COLO668 (cell line): ENCODE measurements around the gene ADARB2.
A peak's percentile ranks its signal among the peaks of the same experiment; 100 is the strongest.
"Not testable (repeated sequence)": the region's sequence is repeated elsewhere in the genome, so short reads cannot be mapped to it uniquely, and the experiment has no call there.

Source experiments
- DNase-seq: peaks from one replicate; lab custom pipeline; 2025; ENCODE audit not compliant: unreplicated experiment; lab: John Stamatoyannopoulos, UW

Gene ADARB2

GRCh38 chr10:1335642-1336041, 401.7 kb downstream of the ADARB2 start:
- DNase-seq, result no peak

GRCh38 chr10:1333981-1334380, 403.3 kb downstream of the ADARB2 start:
- DNase-seq, result no peak

- DNase-seq, result no peak
Observed at GRCh38 chr10:1331560-1331959, 405.8 kb downstream of the ADARB2 start.

- no peak for DNase-seq
Observed at GRCh38 chr10:1329622-1330021, 407.7 kb downstream of the ADARB2 start.

- DNase-seq, result no peak
Observed at GRCh38 chr10:1328981-1329614, 408.2 kb downstream of the ADARB2 start.

- DNase-seq, result no peak
Observed at GRCh38 chr10:1328161-1328823, 409.0 kb downstream of the ADARB2 start.

GRCh38 chr10:1327759-1328158, 409.6 kb downstream of the ADARB2 start:
- DNase-seq, result no peak

GRCh38 chr10:1326514-1326913, 410.8 kb downstream of the ADARB2 start:
- not testable (repeated sequence) for DNase-seq

- DNase-seq, result no peak
Observed at GRCh38 chr10:1324903-1325302, 412.4 kb downstream of the ADARB2 start.

GRCh38 chr10:1323951-1324350, 413.4 kb downstream of the ADARB2 start:
- DNase-seq, result no peak

GRCh38 chr10:1320739-1321320, 416.5 kb downstream of the ADARB2 start:
- DNase-seq, result no peak

- no peak for DNase-seq
Observed at GRCh38 chr10:1316809-1317143, 420.5 kb downstream of the ADARB2 start.

GRCh38 chr10:1316121-1316808, 421.1 kb downstream of the ADARB2 start:
- no peak for DNase-seq

- DNase-seq, result peak; percentile 35
Observed at GRCh38 chr10:1315178-1315577, 422.1 kb downstream of the ADARB2 start.

- no peak for DNase-seq
Observed at GRCh38 chr10:1311726-1312125, 425.6 kb downstream of the ADARB2 start.

GRCh38 chr10:1310271-1310789, 427.0 kb downstream of the ADARB2 start:
- no peak for DNase-seq

GRCh38 chr10:1309617-1310270, 427.6 kb downstream of the ADARB2 start:
- no peak for DNase-seq

- no peak for DNase-seq
Observed at GRCh38 chr10:1308962-1309616, 428.2 kb downstream of the ADARB2 start.

- DNase-seq, result no peak
Observed at GRCh38 chr10:1308173-1308961, 429.0 kb downstream of the ADARB2 start.

- DNase-seq, result no peak
Observed at GRCh38 chr10:1301143-1301542, 436.2 kb downstream of the ADARB2 start.
